ENCODE measurements around the gene HYAL1. TPM values are rescaled to one million over a fixed set of nuclear protein-coding genes. Genes with fewer than 3 reads are reported as not detected.

Gene HYAL1
- total RNA-seq, 4 donors from 2014 or later, result 2.1 to 30.5 (median 22.1) TPM

GRCh38 chr3:50300681-50301254 is 2.6 kb downstream of the HYAL1 start:
- no peak for TF ChIP-seq CTCF (IDR thresholded peaks at IDR 0.05)
- TF ChIP-seq POLR2A (IDR thresholded peaks at IDR 0.05), result no peak
- Histone ChIP-seq H3K4me3 (no peak overlapping the region), H3K27ac (peak overlapping the region; percentile 85 to 87), H3K4me1 (peaks cover 0 to 8% of the 10 kb centered on the region in 2 donors), H3K36me3 (no peaks in the 10 kb centered on the region), H3K9me3 (no peaks in the 10 kb centered on the region), H3K27me3 (no peaks in the 10 kb centered on the region)
- intact Hi-C loops (cut with DNase I; ENCODE audit: low total_unique reads), result no loop called here
- DNase-seq, result no peak

- peak in 1 of 2 donors; percentile 36 for DNase-seq
- H3K27ac ChIP-seq, result peak overlapping the region; percentile 85 to 87
- TF ChIP-seq CTCF (IDR thresholded peaks at IDR 0.05) (no peak), POLR2A (IDR thresholded peaks at IDR 0.05) (no peak)
- peak overlapping the region; percentile 46 to 48 for H3K4me3 ChIP-seq
- H3K9me3 ChIP-seq, result no peaks in the 10 kb centered on the region
- H3K4me1 ChIP-seq, result peaks cover 0 to 8% of the 10 kb centered on the region in 2 donors
- intact Hi-C loops (cut with DNase I; ENCODE audit: low total_unique reads), result no loop called here
- H3K36me3 ChIP-seq, result no peaks in the 10 kb centered on the region
- no peaks in the 10 kb centered on the region for H3K27me3 ChIP-seq
Observed at GRCh38 chr3:50299929-50300680, 3.3 kb downstream of the HYAL1 start.

GRCh38 chr3:50299638-50299928 is 3.8 kb downstream of the HYAL1 start:
- Histone ChIP-seq H3K36me3 (no peaks in the 10 kb centered on the region), H3K4me3 (peak overlapping the region; percentile 46 to 48), H3K9me3 (no peaks in the 10 kb centered on the region), H3K27ac (peak overlapping the region; percentile 85 to 87), H3K27me3 (no peaks in the 10 kb centered on the region), H3K4me1 (peaks cover 0 to 8% of the 10 kb centered on the region in 2 donors)
- intact Hi-C loops (cut with DNase I; ENCODE audit: low total_unique reads), result no loop called here
- DNase-seq, result no peak
- TF ChIP-seq CTCF (IDR thresholded peaks at IDR 0.05) (no peak), POLR2A (IDR thresholded peaks at IDR 0.05) (no peak)

GRCh38 chr3:50298836-50299637 is 4.3 kb downstream of the HYAL1 start, which contains the start of the genes HYAL3 and NAA80:
HYAL3 (minus strand) TSS chr3:50299405; CDS start chr3:50295602, 3,803 bp downstream.
NAA80 (minus strand) TSS chr3:50299405; CDS start chr3:50297463, 1,942 bp downstream.
- peak within 1 kb of the TSS; percentile 87 to 92 for H3K27ac ChIP-seq
- H3K4me3 ChIP-seq, result peak within 1 kb of the TSS; percentile 52 to 70
- H3K9me3 ChIP-seq, result no peaks in the 10 kb centered on the region
- TF ChIP-seq POLR2A (IDR thresholded peaks at IDR 0.05) (peak; percentile 96 to 98), CTCF (IDR thresholded peaks at IDR 0.05) (peak; percentile 12 to 65 (median 38))
- no peaks in the 10 kb centered on the region for H3K36me3 ChIP-seq
- intact Hi-C loops (cut with DNase I; ENCODE audit: low total_unique reads), result no loop called here
- peaks cover 0 to 8% of the 10 kb centered on the region in 2 donors for H3K4me1 ChIP-seq
- no peaks in the 10 kb centered on the region for H3K27me3 ChIP-seq
- peak; percentile 99 to 100 for DNase-seq
